ENCODE data around the gene TBC1D22A.
"Not testable (repeated sequence)": the region's sequence is repeated elsewhere in the genome, so short reads cannot be mapped to it uniquely, and the experiment has no call there.

The TBC1D22A gene

DNA sequence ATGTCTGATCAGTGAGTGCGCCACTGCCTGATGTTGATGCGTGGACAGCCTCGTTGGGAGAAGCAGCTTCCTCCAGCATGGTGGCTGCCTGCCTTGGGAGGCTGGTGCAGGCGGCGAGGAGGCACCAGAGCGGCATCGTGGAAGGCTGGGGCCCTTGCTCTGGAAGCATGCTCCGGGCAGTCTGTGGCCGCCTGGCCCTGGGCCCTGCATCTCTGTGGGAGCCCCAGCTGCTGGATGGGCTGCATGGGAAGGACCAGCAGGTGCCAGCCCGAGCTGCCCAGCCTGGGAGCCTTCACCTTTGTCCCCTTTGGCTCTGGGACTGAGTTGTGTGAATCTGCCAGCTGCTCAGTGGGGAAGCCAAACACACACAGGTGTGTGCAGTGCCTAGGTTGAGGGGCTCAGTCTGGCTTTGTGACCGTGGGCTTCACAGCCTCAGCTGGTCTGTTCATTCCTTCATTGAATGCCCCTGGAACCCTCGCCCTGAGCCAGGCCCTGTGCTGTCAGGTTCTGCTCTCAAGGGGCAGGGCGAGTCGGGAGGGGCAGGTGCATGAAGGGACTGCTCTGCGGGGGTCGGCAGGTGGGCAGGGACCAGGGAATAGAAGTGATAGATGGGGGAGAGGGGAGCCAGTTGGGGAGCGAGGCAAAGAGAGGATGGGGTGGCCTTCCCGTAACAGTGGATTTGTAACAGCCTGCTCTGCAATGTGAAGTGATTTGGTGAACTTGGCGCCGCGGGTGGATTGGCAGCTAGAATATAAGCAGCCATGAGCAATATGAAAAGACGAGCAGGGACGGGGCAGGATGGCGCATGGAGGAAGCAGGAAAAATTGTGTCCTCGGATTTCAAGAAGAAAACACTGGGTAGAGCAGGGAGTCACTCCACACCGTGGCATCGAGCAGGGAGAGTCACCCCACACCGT is 354.2 kb downstream of the TBC1D22A start:
- Histone ChIP-seq H4K20me1 (ENCODE audit: insufficient read depth, low read length) (no peaks in the 10 kb centered on the region), H3K79me2 (ENCODE audit: insufficient read depth, low read length) (no peaks in the 10 kb centered on the region), H3K4me1 (ENCODE audit: insufficient read depth, low read length, severe bottlenecking) (no peaks in the 10 kb centered on the region), H3K4me2 (ENCODE audit: low read length) (no peak overlapping the region), H3K36me3 (ENCODE audit: insufficient read depth, low read length) (peaks cover 2% of the 10 kb centered on the region; the same call in 1 of the 2 replicates), H3K27me3 (ENCODE audit: insufficient read depth, low read length) (no peaks in the 10 kb centered on the region), H3F3A (ENCODE audit: insufficient read depth, low read length) (no peaks in the 10 kb centered on the region), H3K9me2 (ENCODE audit: low read depth, low read length) (no peaks in the 10 kb centered on the region), H3K4me3 (ENCODE audit: low read depth, low read length, poor library complexity, severe bottlenecking) (no peak overlapping the region), H3K9ac (ENCODE audit: low read length) (no peak overlapping the region), H2AFZ (ENCODE audit: low read length) (no peak overlapping the region), H3K9me3 (ENCODE audit: low read length) (no peaks in the 10 kb centered on the region), H3K27ac (ENCODE audit: low read depth, low read length, poor library complexity, severe bottlenecking) (no peak overlapping the region)
- TF ChIP-seq, protein P1, sequence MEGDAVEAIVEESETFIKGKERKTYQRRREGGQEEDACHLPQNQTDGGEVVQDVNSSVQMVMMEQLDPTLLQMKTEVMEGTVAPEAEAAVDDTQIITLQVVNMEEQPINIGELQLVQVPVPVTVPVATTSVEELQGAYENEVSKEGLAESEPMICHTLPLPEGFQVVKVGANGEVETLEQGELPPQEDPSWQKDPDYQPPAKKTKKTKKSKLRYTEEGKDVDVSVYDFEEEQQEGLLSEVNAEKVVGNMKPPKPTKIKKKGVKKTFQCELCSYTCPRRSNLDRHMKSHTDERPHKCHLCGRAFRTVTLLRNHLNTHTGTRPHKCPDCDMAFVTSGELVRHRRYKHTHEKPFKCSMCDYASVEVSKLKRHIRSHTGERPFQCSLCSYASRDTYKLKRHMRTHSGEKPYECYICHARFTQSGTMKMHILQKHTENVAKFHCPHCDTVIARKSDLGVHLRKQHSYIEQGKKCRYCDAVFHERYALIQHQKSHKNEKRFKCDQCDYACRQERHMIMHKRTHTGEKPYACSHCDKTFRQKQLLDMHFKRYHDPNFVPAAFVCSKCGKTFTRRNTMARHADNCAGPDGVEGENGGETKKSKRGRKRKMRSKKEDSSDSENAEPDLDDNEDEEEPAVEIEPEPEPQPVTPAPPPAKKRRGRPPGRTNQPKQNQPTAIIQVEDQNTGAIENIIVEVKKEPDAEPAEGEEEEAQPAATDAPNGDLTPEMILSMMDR (IDR thresholded peaks at IDR 0.05; ENCODE audit: low read length), result no peak
- TF ChIP-seq EZH2 (IDR thresholded peaks at IDR 0.05; ENCODE audit: borderline replicate concordance, low read length), result no peak

DNA sequence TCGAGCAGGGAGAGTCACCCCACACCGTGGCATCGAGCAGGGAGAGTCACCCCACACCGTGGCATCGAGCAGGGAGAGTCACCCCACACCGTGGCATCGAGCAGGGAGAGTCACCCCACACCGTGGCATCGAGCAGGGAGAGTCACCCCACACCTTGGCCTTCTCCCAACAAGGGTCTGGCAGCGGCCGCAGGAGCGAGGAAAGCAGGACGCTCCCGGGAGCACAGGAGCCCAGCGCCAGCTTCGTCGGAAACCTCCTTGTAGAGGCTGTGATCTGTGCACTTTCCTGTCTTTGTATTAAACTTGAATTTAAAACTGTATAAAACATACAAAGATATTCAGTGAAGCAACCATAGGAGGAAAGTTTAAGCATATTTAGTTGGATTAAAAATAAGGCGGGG is 355.0 kb downstream of the TBC1D22A start:
- not testable (repeated sequence) for H3F3A ChIP-seq (ENCODE audit: insufficient read depth, low read length); H2AFZ ChIP-seq (ENCODE audit: low read length)

DNA sequence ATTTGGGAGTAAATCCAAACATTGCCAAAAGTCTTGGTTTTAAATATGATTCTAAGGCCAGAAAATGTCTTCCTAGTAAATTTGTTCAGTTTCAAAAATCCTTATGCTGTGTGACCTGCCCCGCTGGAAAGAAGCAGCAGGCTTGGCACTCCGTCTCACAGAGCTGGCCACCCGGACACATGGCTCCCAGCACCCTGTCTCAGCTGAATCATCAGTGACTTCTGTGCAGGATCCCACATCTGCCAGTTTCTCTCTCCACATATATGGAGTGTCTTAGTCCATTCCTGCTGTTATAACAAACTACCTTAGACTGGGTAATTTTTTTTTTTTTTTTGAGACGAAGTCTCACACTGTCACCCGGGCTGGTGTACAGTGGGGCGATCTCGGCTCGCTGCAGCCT is 356.7 kb downstream of the TBC1D22A start:
- no peaks in the 10 kb centered on the region for H3K9me2 ChIP-seq (ENCODE audit: low read depth, low read length)
- H3K4me1 ChIP-seq (ENCODE audit: insufficient read depth, low read length, severe bottlenecking), result no peaks in the 10 kb centered on the region
- H3K36me3 ChIP-seq (ENCODE audit: insufficient read depth, low read length), result no peaks in the 10 kb centered on the region
- no peaks in the 10 kb centered on the region for H3K79me2 ChIP-seq (ENCODE audit: insufficient read depth, low read length)
- no peaks in the 10 kb centered on the region for H4K20me1 ChIP-seq (ENCODE audit: insufficient read depth, low read length)
- no peak overlapping the region for H3K27ac ChIP-seq (ENCODE audit: low read depth, low read length, poor library complexity, severe bottlenecking)
- H3K9ac ChIP-seq (ENCODE audit: low read length), result no peak overlapping the region
- no peak for TF ChIP-seq EZH2 (IDR thresholded peaks at IDR 0.05; ENCODE audit: borderline replicate concordance, low read length)
- TF ChIP-seq, protein P1 (IDR thresholded peaks at IDR 0.05; ENCODE audit: low read length), result no peak
- no peaks in the 10 kb centered on the region for H3K27me3 ChIP-seq (ENCODE audit: insufficient read depth, low read length)
- H2AFZ ChIP-seq (ENCODE audit: low read length), result no peak overlapping the region
- no peak overlapping the region for H3K4me2 ChIP-seq (ENCODE audit: low read length)
- H3K9me3 ChIP-seq (ENCODE audit: low read length), result no peaks in the 10 kb centered on the region
- no peaks in the 10 kb centered on the region for H3F3A ChIP-seq (ENCODE audit: insufficient read depth, low read length)
- H3K4me3 ChIP-seq (ENCODE audit: low read depth, low read length, poor library complexity, severe bottlenecking), result no peak overlapping the region

More for the DNA sequence above, 355.0 kb downstream of the TBC1D22A start:
- not testable (repeated sequence) for H3K9ac ChIP-seq (ENCODE audit: low read length); H4K20me1 ChIP-seq (ENCODE audit: insufficient read depth, low read length); H3K4me3 ChIP-seq (ENCODE audit: low read depth, low read length, poor library complexity, severe bottlenecking); H3K4me1 ChIP-seq (ENCODE audit: insufficient read depth, low read length, severe bottlenecking); H3K79me2 ChIP-seq (ENCODE audit: insufficient read depth, low read length); H3K27me3 ChIP-seq (ENCODE audit: insufficient read depth, low read length); H3K9me3 ChIP-seq (ENCODE audit: low read length); H3K36me3 ChIP-seq (ENCODE audit: insufficient read depth, low read length); H3K27ac ChIP-seq (ENCODE audit: low read depth, low read length, poor library complexity, severe bottlenecking); H3K4me2 ChIP-seq (ENCODE audit: low read length); H3K9me2 ChIP-seq (ENCODE audit: low read depth, low read length)

DNA sequence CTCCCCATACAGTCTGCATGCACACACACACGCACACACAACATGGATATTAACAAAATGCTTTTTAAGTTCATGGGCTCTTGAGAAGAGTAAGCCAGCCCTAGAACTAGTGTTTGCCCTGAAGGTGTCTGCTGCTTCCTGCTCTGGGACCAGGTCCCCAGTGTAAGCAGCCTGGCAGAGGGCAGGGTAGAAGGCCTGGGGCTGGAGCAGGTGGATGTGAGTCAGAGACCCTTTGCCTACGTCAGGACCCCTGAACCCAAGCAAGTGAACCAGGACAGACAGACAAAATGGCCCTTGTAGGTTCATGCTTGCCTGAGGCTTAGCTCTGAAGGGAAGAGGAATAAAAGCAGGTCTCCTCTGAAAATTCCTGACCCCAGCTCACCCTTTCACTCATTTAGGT is 357.9 kb downstream of the TBC1D22A start:
- no peak overlapping the region for H3K4me3 ChIP-seq (ENCODE audit: low read depth, low read length, poor library complexity, severe bottlenecking)
- no peaks in the 10 kb centered on the region for H3K79me2 ChIP-seq (ENCODE audit: insufficient read depth, low read length)
- H3F3A ChIP-seq (ENCODE audit: insufficient read depth, low read length), result no peaks in the 10 kb centered on the region
- no peaks in the 10 kb centered on the region for H3K9me2 ChIP-seq (ENCODE audit: low read depth, low read length)
- no peak overlapping the region for H3K4me2 ChIP-seq (ENCODE audit: low read length)
- H4K20me1 ChIP-seq (ENCODE audit: insufficient read depth, low read length), result no peaks in the 10 kb centered on the region
- no peaks in the 10 kb centered on the region for H3K27me3 ChIP-seq (ENCODE audit: insufficient read depth, low read length)
- H3K27ac ChIP-seq (ENCODE audit: low read depth, low read length, poor library complexity, severe bottlenecking), result no peak overlapping the region
- no peaks in the 10 kb centered on the region for H3K4me1 ChIP-seq (ENCODE audit: insufficient read depth, low read length, severe bottlenecking)
- H3K36me3 ChIP-seq (ENCODE audit: insufficient read depth, low read length), result no peaks in the 10 kb centered on the region
- TF ChIP-seq EZH2 (IDR thresholded peaks at IDR 0.05; ENCODE audit: borderline replicate concordance, low read length), result no peak
- TF ChIP-seq, protein P1 (IDR thresholded peaks at IDR 0.05; ENCODE audit: low read length), result no peak
- H2AFZ ChIP-seq (ENCODE audit: low read length), result no peak overlapping the region
- no peaks in the 10 kb centered on the region for H3K9me3 ChIP-seq (ENCODE audit: low read length)
- H3K9ac ChIP-seq (ENCODE audit: low read length), result no peak overlapping the region
